Measurements from ENCODE around the gene TMEM39B.

- TF ChIP-seq CTCF (IDR thresholded peaks at IDR 0.05) (no peak), POLR2A (IDR thresholded peaks at IDR 0.05) (no peak)
These were observed 30.4 kb upstream of the TMEM39B start for GRCh38 chr1:32042330-32042729.

All from uterus (tissue), 2 donors.